Natural killer cell (primary cell): ENCODE measurements around the gene RAD17. TPM values are rescaled to one million over a fixed set of nuclear protein-coding genes. Genes with fewer than 3 reads are reported as not detected.
A peak's percentile ranks its signal among the peaks of the same experiment; 100 is the strongest.

ENCODE experiments used
- ATAC-seq, 3 donors: fragments of 150-1000 bp in 2 of 3; fragments of 200-7000 bp in 1 of 3; cut with Tn5 transposase; 1 replicate in 1 of 3; 2 replicates in 2 of 3; pipeline ENCODE4 v1.10.0; 2021; ENCODE audit warnings: mild to moderate bottlenecking in 2 of 3, moderate library complexity in 2 of 3
- DNase-seq, 2 donors: peaks; one replicate each; pipeline versions ENCODE4 v3.0.0 to v3.0.0-alpha.2; 2013 to 2021; ENCODE audit warnings: mixed read lengths in 1 of 2
- H3K27ac ChIP-seq: one replicate; pipeline ENCODE4 v1.5.1; 2013; ENCODE audit warnings: mild to moderate bottlenecking, low read length
- H3K27me3 ChIP-seq: one replicate; pipeline ENCODE4 v1.6.1; 2013; ENCODE audit warnings: low read length; ENCODE audit not compliant: control insufficient read depth, insufficient read depth
- H3K36me3 ChIP-seq: one replicate; pipeline ENCODE4 v1.6.1; 2013; ENCODE audit warnings: low read length; ENCODE audit not compliant: control insufficient read depth, insufficient read depth
- H3K4me1 ChIP-seq: one replicate; pipeline ENCODE4 v1.6.1; 2013; ENCODE audit warnings: low read length; ENCODE audit not compliant: control insufficient read depth, insufficient read depth
- H3K4me3 ChIP-seq: one replicate; pipeline ENCODE4 v1.5.1; 2013; ENCODE audit warnings: low read length
- H3K9me3 ChIP-seq: one replicate; pipeline ENCODE4 v1.6.1; 2013; ENCODE audit warnings: low read length; ENCODE audit not compliant: control insufficient read depth, insufficient read depth
- H3K27ac Mint-ChIP-seq, 2 donors: one replicate each; pipeline ENCODE4 v1.8.0; 2022; ENCODE audit warnings: mild to moderate bottlenecking in 2 of 2, mixed read lengths in 2 of 2, moderate library complexity in 1 of 2
- H3K27me3 Mint-ChIP-seq, 2 donors: one replicate each; pipeline ENCODE4 v1.8.0; 2022; ENCODE audit warnings: low read depth in 2 of 2, mixed read lengths in 2 of 2
- H3K36me3 Mint-ChIP-seq: one replicate; pipeline ENCODE4 v1.8.0; 2022; ENCODE audit warnings: mixed read lengths
- H3K4me1 Mint-ChIP-seq, 2 donors: one replicate each; pipeline ENCODE4 v1.8.0; 2022; ENCODE audit warnings: mixed read lengths in 2 of 2
- H3K4me3 Mint-ChIP-seq: one replicate; pipeline ENCODE4 v1.8.0; 2022; ENCODE audit warnings: mild to moderate bottlenecking, moderate library complexity, mixed read lengths
- H3K9me3 Mint-ChIP-seq, 2 donors: one replicate each; pipeline ENCODE4 v1.8.0; 2022; ENCODE audit warnings: mixed read lengths in 2 of 2
- CTCF ChIP-seq: fragments of 200-600 bp; IDR thresholded peaks from one replicate; pipeline ENCODE4 v1.8.0; 2022; ENCODE audit warnings: antibody characterized with exemption
- WGBS: methylation state at CpG from one replicate; pipeline ENCODE4 v1.1.7; 2013; ENCODE audit warnings: missing lambda C conversion rate; ENCODE audit not compliant: insufficient coverage; 5-methylcytosine and 5-hydroxymethylcytosine counted together
- intact Hi-C: fragments of 100-400 bp; cut with micrococcal nuclease; formaldehyde crosslinking; loops from one replicate; pipeline ENCODE4 v1.14.2; 2022
- total RNA-seq, 4 donors: library from RNA; stranded (reverse); fragments of 120-200 nt in 1 of 4; gene quantifications; one replicate each; pipeline versions ENCODE4 v1.2.3 to v1.2.4, GENCODE V29; 2013 to 2022

The RAD17 gene
- total RNA-seq, 3 donors from 2014 or later (not counting 1 experiment from before 2014, with no cell fraction given), result 24.4 to 34.3 (median 24.6) TPM

GRCh38 chr5:69372394-69372793, 2.8 kb downstream of the RAD17 start:
- no peaks in the 10 kb centered on the region for H3K9me3 Mint-ChIP-seq
- 95% methylated on average over 3 of the region's 5 CpGs for whole genome bisulfite sequencing
- no peak overlapping the region for H3K4me3 ChIP-seq
- no peaks in the 10 kb centered on the region for H3K27me3 Mint-ChIP-seq
- no peak overlapping the region for H3K27ac ChIP-seq
- peaks cover 13% of the 10 kb centered on the region for H3K36me3 Mint-ChIP-seq
- no peak overlapping the region for H3K27ac Mint-ChIP-seq
- H3K27me3 ChIP-seq, result no peaks in the 10 kb centered on the region
- no peak for DNase-seq
- intact Hi-C loops, result no loop called here
- H3K4me1 ChIP-seq, result peaks cover 20% of the 10 kb centered on the region
- TF ChIP-seq CTCF, result no peak
- no peak for ATAC-seq
- peaks cover 2% of the 10 kb centered on the region for H3K36me3 ChIP-seq
- H3K4me3 Mint-ChIP-seq, result peak overlapping the region; percentile 13
- H3K9me3 ChIP-seq, result no peaks in the 10 kb centered on the region
- H3K4me1 Mint-ChIP-seq, result peaks cover 14 to 21% of the 10 kb centered on the region in 2 donors

GRCh38 chr5:69374911-69375446, 5.4 kb downstream of the RAD17 start:
- Histone ChIP-seq H3K4me1 (peaks cover 7% of the 10 kb centered on the region), H3K9me3 (no peaks in the 10 kb centered on the region), H3K27ac (no peak overlapping the region), H3K27me3 (no peaks in the 10 kb centered on the region), H3K36me3 (peaks cover 11% of the 10 kb centered on the region), H3K4me3 (no peak overlapping the region)
- ATAC-seq (no peak), DNase-seq (no peak)
- Mint-ChIP-seq H3K9me3 (no peaks in the 10 kb centered on the region), H3K27ac (no peak overlapping the region), H3K4me3 (no peak overlapping the region), H3K27me3 (no peaks in the 10 kb centered on the region), H3K4me1 (peaks cover 0 to 8% of the 10 kb centered on the region in 2 donors), H3K36me3 (peaks cover 13% of the 10 kb centered on the region)
- WGBS, result 83% methylated on average over 4 of the region's 4 CpGs
- no peak for TF ChIP-seq CTCF
- intact Hi-C loops, result no loop called here

GRCh38 chr5:69378376-69378775, 8.8 kb downstream of the RAD17 start:
- Histone ChIP-seq H3K27me3 (no peaks in the 10 kb centered on the region), H3K36me3 (peaks cover 20% of the 10 kb centered on the region), H3K4me1 (no peaks in the 10 kb centered on the region), H3K27ac (no peak overlapping the region), H3K4me3 (no peak overlapping the region), H3K9me3 (no peaks in the 10 kb centered on the region)
- peaks cover 13% of the 10 kb centered on the region for H3K36me3 Mint-ChIP-seq
- no peak for TF ChIP-seq CTCF
- H3K27me3 Mint-ChIP-seq, result no peaks in the 10 kb centered on the region
- H3K4me1 Mint-ChIP-seq, result no peaks in the 10 kb centered on the region
- no peak overlapping the region for H3K4me3 Mint-ChIP-seq
- DNase-seq (no peak), ATAC-seq (no peak)
- intact Hi-C loops, result no loop called here
- no peaks in the 10 kb centered on the region for H3K9me3 Mint-ChIP-seq
- no peak overlapping the region for H3K27ac Mint-ChIP-seq

DNA sequence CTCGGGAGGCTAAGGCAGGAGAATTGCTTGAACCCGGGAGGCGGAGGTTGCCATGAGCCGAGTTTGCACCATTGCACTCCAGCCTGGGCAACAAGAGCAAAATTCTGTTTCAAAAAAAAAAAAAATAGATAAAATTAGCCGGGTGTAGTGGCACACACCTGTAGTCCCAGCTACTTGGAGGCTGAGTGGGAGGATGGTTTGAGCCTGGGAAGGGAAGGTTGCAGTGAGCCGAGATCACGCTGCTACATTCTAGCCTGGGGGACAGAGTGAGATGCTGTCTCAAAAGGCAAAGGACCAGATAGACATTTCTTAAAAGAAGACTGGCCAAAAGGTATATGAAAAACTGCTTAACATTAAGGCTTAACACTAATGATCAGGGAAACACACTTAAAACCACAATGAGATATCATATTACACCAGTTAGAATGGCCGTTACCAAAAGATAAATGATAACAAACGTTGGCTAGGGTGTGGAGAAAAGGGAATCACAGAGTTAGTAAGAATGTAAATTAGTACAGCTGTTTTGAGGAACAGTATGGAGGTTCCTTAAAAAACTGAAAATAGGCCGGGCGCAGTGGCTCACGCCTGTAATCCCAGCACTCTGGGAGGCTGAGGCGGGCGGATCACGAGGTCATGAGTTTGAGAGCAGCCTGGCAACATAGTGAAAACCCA, 35.2 kb downstream of the RAD17 start:
- H3K9me3 Mint-ChIP-seq, result no peaks in the 10 kb centered on the region
- H3K4me1 Mint-ChIP-seq, result no peaks in the 10 kb centered on the region
- H3K4me3 ChIP-seq, result no peak overlapping the region
- DNase-seq (no peak), ATAC-seq (no peak)
- peaks cover 33% of the 10 kb centered on the region for H3K36me3 ChIP-seq
- H3K27me3 Mint-ChIP-seq, result no peaks in the 10 kb centered on the region
- H3K36me3 Mint-ChIP-seq, result peaks cover 5% of the 10 kb centered on the region
- H3K4me3 Mint-ChIP-seq, result no peak overlapping the region
- H3K4me1 ChIP-seq, result no peaks in the 10 kb centered on the region
- no peak for TF ChIP-seq CTCF
- H3K9me3 ChIP-seq, result no peaks in the 10 kb centered on the region
- H3K27me3 ChIP-seq, result no peaks in the 10 kb centered on the region
- H3K27ac Mint-ChIP-seq, result no peak overlapping the region
- WGBS, result 89% methylated on average over 15 of the region's 15 CpGs
- H3K27ac ChIP-seq, result no peak overlapping the region
- intact Hi-C loops, result no loop called here
